ENCODE data around the gene TMCC2.

Gene TMCC2

GRCh38 chr1:205245096-205245495 lies 17.4 kb downstream of the TMCC2 start:
- ChIA-PET POLR2A (no interaction called here), CTCF (interaction anchor here (0.6 to 14.5 kb wide), 7 partner anchors 10 to 270 kb away, joined by 3 to 164 read pairs (median 4); no protein-coding TSS in a partner anchor)
- no peak for DNase-seq (ENCODE audit: low read depth, low spot score)
- H3K4me3 ChIP-seq (ENCODE audit: low read depth, low read length): no peak overlapping the region
- TF ChIP-seq CTCF (IDR thresholded peaks at IDR 0.05; ENCODE audit: insufficient read depth, low read length, missing control alignments): no peak

GRCh38 chr1:205246351-205247119 lies 18.8 kb downstream of the TMCC2 start:
- POLR2A ChIA-PET: no interaction called here
- CTCF ChIA-PET: interaction anchor here (0.9 to 14.5 kb wide), 9 partner anchors 8 to 185 kb away, joined by 3 to 164 read pairs (median 4); partner anchors contain the start of gene TMCC2
- DNase-seq (ENCODE audit: low read depth, low spot score): no peak
- no peak for TF ChIP-seq CTCF (IDR thresholded peaks at IDR 0.05; ENCODE audit: insufficient read depth, low read length, missing control alignments)
- H3K4me3 ChIP-seq (ENCODE audit: low read depth, low read length): no peak overlapping the region

GRCh38 chr1:205247130-205247921 lies 19.6 kb downstream of the TMCC2 start:
- ChIA-PET CTCF (interaction anchor here (0.9 to 14.5 kb wide), 8 partner anchors 8 to 186 kb away, joined by 3 to 164 read pairs (median 5); no protein-coding TSS in a partner anchor), POLR2A (no interaction called here)
- DNase-seq (ENCODE audit: low read depth, low spot score): no peak
- H3K4me3 ChIP-seq (ENCODE audit: low read depth, low read length): no peak overlapping the region
- TF ChIP-seq CTCF (IDR thresholded peaks at IDR 0.05; ENCODE audit: insufficient read depth, low read length, missing control alignments): no peak

GRCh38 chr1:205248793-205249601 lies 21.3 kb downstream of the TMCC2 start:
- no peak for DNase-seq (ENCODE audit: low read depth, low spot score)
- CTCF ChIA-PET: interaction anchor here (2.9 to 12.8 kb wide), 2 partner anchors 20 to 259 kb away, joined by 13 to 269 read pairs; no protein-coding TSS in a partner anchor
- no peak overlapping the region for H3K4me3 ChIP-seq (ENCODE audit: low read depth, low read length)
- no peak for TF ChIP-seq CTCF (IDR thresholded peaks at IDR 0.05; ENCODE audit: insufficient read depth, low read length, missing control alignments)
- POLR2A ChIA-PET: no interaction called here

- POLR2A ChIA-PET: no interaction called here
- TF ChIP-seq CTCF (IDR thresholded peaks at IDR 0.05; ENCODE audit: insufficient read depth, low read length, missing control alignments): no peak
- DNase-seq (ENCODE audit: low read depth, low spot score): no peak
- CTCF ChIA-PET: interaction anchor here (1.0 to 12.8 kb wide), 3 partner anchors 21 to 260 kb away, joined by 3 to 269 read pairs (median 13); no protein-coding TSS in a partner anchor
- no peak overlapping the region for H3K4me3 ChIP-seq (ENCODE audit: low read depth, low read length)
Measured at GRCh38 chr1:205249651-205250050, 21.9 kb downstream of the TMCC2 start.
